MCF 10A (cell line): ENCODE data around the gene MATCAP1. TPM values are rescaled to one million over a fixed set of nuclear protein-coding genes. Genes with fewer than 3 reads are reported as not detected.

ENCODE experiments used
- BruUV-seq: library from RNA; stranded (reverse); fragments of 400-500 nt; replicated peaks from 2 replicates; lab custom pipeline; 2021; lab: Mats Ljungman, UMichigan
- CTCF ChIA-PET: fragments of 300-600 bp; sonication (Branson Sonifier 250); formaldehyde crosslinking; extraction: SDS; loops from one replicate; lab custom pipeline; 2021; ENCODE audit warnings: antibody characterized with exemption, inconsistent platforms; lab: Yijun Ruan, JAX
- POLR2A ChIA-PET: fragments of 300-600, 350-650 bp; sonication (Branson Sonifier 250); formaldehyde crosslinking; extraction: SDS; loops from one replicate; lab custom pipeline; 2020; ENCODE audit warnings: antibody characterized with exemption, inconsistent platforms; lab: Yijun Ruan, JAX
- DNase-seq: peaks from one replicate; pipeline ENCODE4 v3.0.0-alpha.2; 2018; ENCODE audit not compliant: unreplicated experiment
- H3K27ac Mint-ChIP-seq: one replicate; pipeline ENCODE4 v1.8.0; 2022; ENCODE audit warnings: mild to moderate bottlenecking, low read depth, mixed read lengths; ENCODE audit not compliant: unreplicated experiment
- H3K27me3 Mint-ChIP-seq: one replicate; pipeline ENCODE4 v1.8.0; 2022; ENCODE audit warnings: mixed read lengths; ENCODE audit not compliant: insufficient read depth, unreplicated experiment
- H3K36me3 Mint-ChIP-seq: one replicate; pipeline ENCODE4 v1.8.0; 2022; ENCODE audit warnings: mild to moderate bottlenecking, moderate library complexity, mixed read lengths; ENCODE audit not compliant: insufficient read depth, unreplicated experiment
- H3K4me1 Mint-ChIP-seq: one replicate; pipeline ENCODE4 v1.8.0; 2022; ENCODE audit warnings: mixed read lengths; ENCODE audit not compliant: insufficient read depth, unreplicated experiment
- H3K4me3 Mint-ChIP-seq: one replicate; pipeline ENCODE4 v1.8.0; 2022; ENCODE audit warnings: mild to moderate bottlenecking, moderate library complexity, mixed read lengths; ENCODE audit not compliant: unreplicated experiment
- H3K9me3 Mint-ChIP-seq: one replicate; pipeline ENCODE4 v1.8.0; 2022; ENCODE audit warnings: mixed read lengths; ENCODE audit not compliant: unreplicated experiment
- CTCF ChIP-seq: fragments of 200-600 bp; IDR thresholded peaks from one replicate; pipeline ENCODE4 v1.8.0; 2022; ENCODE audit warnings: antibody characterized with exemption, mild to moderate bottlenecking; ENCODE audit not compliant: unreplicated experiment
- intact Hi-C: fragments of 100-400 bp; cut with micrococcal nuclease; formaldehyde crosslinking; loops from 2 replicates; pipeline ENCODE4 v1.14.1; 2022
- total RNA-seq: library from RNA; stranded (reverse); gene quantifications from 2 replicates; pipeline ENCODE4 v1.2.3, GENCODE V29; 2022

MATCAP1 gene
- total RNA-seq, 1 experiment from 2014 or later: 18.1 TPM

GRCh38 chr16:67177743-67178699, 5.7 kb downstream of the MATCAP1 start:
- no peak for TF ChIP-seq CTCF
- H3K4me3 Mint-ChIP-seq: peak overlapping the region; percentile 67
- peak; percentile 88 for DNase-seq
- H3K27me3 Mint-ChIP-seq: no peaks in the 10 kb centered on the region
- peaks cover 39% of the 10 kb centered on the region for H3K4me1 Mint-ChIP-seq
- BruUV-seq: no TSS peak
- no peaks in the 10 kb centered on the region for H3K9me3 Mint-ChIP-seq
- POLR2A ChIA-PET: interaction anchor here (0.5 to 6.5 kb wide), 11 partner anchors 8 to 369 kb away, joined by 3 to 94 read pairs (median 6); partner anchors contain the start of genes E2F4, FBXL8, NOL3 and TMEM208
- H3K27ac Mint-ChIP-seq: peak overlapping the region; percentile 17
- intact Hi-C loops: no loop called here
- peaks cover 26% of the 10 kb centered on the region for H3K36me3 Mint-ChIP-seq
- CTCF ChIA-PET: interaction anchor here (0.5 to 1.2 kb wide), 5 partner anchors 21 to 393 kb away, joined by 3 to 4 read pairs (median 3); partner anchors contain the start of gene ELMO3

GRCh38 chr16:67176662-67177061, 7.1 kb downstream of the MATCAP1 start:
- no peaks in the 10 kb centered on the region for H3K27me3 Mint-ChIP-seq
- no peaks in the 10 kb centered on the region for H3K9me3 Mint-ChIP-seq
- peaks cover 30% of the 10 kb centered on the region for H3K36me3 Mint-ChIP-seq
- intact Hi-C loops: no loop called here
- no peak overlapping the region for H3K27ac Mint-ChIP-seq
- no peak overlapping the region for H3K4me3 Mint-ChIP-seq
- peaks cover 45% of the 10 kb centered on the region for H3K4me1 Mint-ChIP-seq
- ChIA-PET CTCF (interaction anchor here (0.7 to 2.7 kb wide), 5 partner anchors 13 to 274 kb away, joined by 3 to 17 read pairs (median 3); partner anchors contain the start of genes ELMO3 and EXOC3L1), POLR2A (interaction anchor here (0.6 to 6.5 kb wide), 9 partner anchors 8 to 152 kb away, joined by 3 to 94 read pairs (median 8); partner anchors contain the start of genes E2F4, FBXL8, MATCAP1 and TMEM208)
- no peak for DNase-seq
- BruUV-seq: no TSS peak
- no peak for TF ChIP-seq CTCF

GRCh38 chr16:67174706-67175231, 9.0 kb downstream of the MATCAP1 start:
- POLR2A ChIA-PET: interaction anchor here (0.5 to 6.5 kb wide), 14 partner anchors 9 to 387 kb away, joined by 3 to 94 read pairs (median 8); partner anchors contain the start of genes E2F4, EXOC3L1, FBXL8 and FHOD1
- H3K27me3 Mint-ChIP-seq: no peaks in the 10 kb centered on the region
- peaks cover 30% of the 10 kb centered on the region for H3K36me3 Mint-ChIP-seq
- H3K9me3 Mint-ChIP-seq: no peaks in the 10 kb centered on the region
- intact Hi-C loops: no loop called here
- CTCF ChIA-PET: interaction anchor here (0.6 to 2.7 kb wide), 12 partner anchors 9 to 657 kb away, joined by 3 to 17 read pairs (median 4); partner anchors contain the start of genes ELMO3 and MATCAP1
- H3K4me1 Mint-ChIP-seq: peaks cover 59% of the 10 kb centered on the region
- DNase-seq: no peak
- no peak for TF ChIP-seq CTCF
- no TSS peak for BruUV-seq
- peak overlapping the region; percentile 79 for H3K27ac Mint-ChIP-seq
- peak overlapping the region; percentile 81 for H3K4me3 Mint-ChIP-seq
